Measurements from ENCODE around the gene SLC25A10. TPM values are rescaled to one million over a fixed set of nuclear protein-coding genes. Genes with fewer than 3 reads are reported as not detected.

The SLC25A10 gene
- polyA plus RNA-seq, 3 donors = 1.8 to 2.3 (median 1.9) TPM

DNA sequence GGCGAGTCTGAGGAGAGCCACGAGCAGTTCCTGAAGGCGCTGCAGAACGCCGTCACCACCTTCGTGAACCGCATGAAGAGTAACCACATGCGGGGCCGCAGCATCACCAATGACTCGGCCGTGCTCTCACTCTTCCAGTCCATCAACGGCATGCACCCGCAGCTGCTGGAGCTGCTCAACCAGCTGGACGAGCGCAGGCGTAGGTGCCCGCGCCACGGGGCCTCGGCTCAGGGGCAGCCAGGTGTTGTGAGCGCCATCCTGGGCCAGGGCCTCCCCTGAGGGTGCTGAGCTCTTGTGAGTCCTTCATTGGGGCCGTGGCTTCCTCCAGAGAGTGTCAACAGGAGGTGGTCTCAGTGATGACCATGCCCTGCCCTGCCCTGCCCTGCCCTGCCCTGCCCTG lies 16.3 kb upstream of the SLC25A10 start:
- intact Hi-C loops (cut with micrococcal nuclease) = no loop called here
- Histone ChIP-seq H4K20me1 (ENCODE audit: insufficient read depth, low read length) (peaks cover 93% of the 10 kb centered on the region), H3K4me2 (replicated peaks; ENCODE audit: extremely low read depth, low read length, poor library complexity, severe bottlenecking) (no peak overlapping the region), H3K36me3 (replicated peaks in 1 of 2; ENCODE audit: control insufficient read depth in 1 of 2, insufficient read depth in 2 of 2, low read length in 2 of 2) (peaks cover 87 to 98% of the 10 kb centered on the region in 2 donors), H3K27ac (ENCODE audit: low read depth in 1 of 2, low read length in 2 of 2) (no peak overlapping the region), H3K9me3 (replicated peaks in 1 of 2; ENCODE audit: control insufficient read depth in 1 of 2, insufficient read depth in 1 of 2, low read length in 2 of 2) (no peaks in the 10 kb centered on the region), H3K4me3 (replicated peaks in 1 of 3; ENCODE audit: low read depth in 2 of 3, low read length in 3 of 3) (no peak overlapping the region), H3K79me2 (ENCODE audit: insufficient read depth, low read length) (peaks cover 42% of the 10 kb centered on the region), H2AFZ (ENCODE audit: insufficient read depth, low read depth, low read length, poor library complexity, severe bottlenecking) (no peak overlapping the region), H3K9ac (ENCODE audit: insufficient read depth, low read length, poor library complexity, severe bottlenecking) (no peak overlapping the region), H3K4me1 (ENCODE audit: control insufficient read depth in 1 of 2, insufficient read depth in 2 of 2, low read length in 2 of 2) (no peaks in the 10 kb centered on the region), H3K27me3 (ENCODE audit: control insufficient read depth in 2 of 2, insufficient read depth in 2 of 2, low read length in 2 of 2) (no peaks in the 10 kb centered on the region)
- Mint-ChIP-seq H3K9me3 (peaks cover 0 to 2% (median 0%) of the 10 kb centered on the region in 7 donors), H3K36me3 (peaks cover 58 to 99% of the 10 kb centered on the region in 2 donors), H3K27me3 (ENCODE audit: low read depth in 3 of 3) (peaks cover 0 to 1% (median 0%) of the 10 kb centered on the region in 3 donors), H3K4me3 (no peak overlapping the region), H3K27ac (no peak overlapping the region), H3K4me1 (peaks cover under 1% of the 10 kb centered on the region)
- DNase-seq = no peak
- TF ChIP-seq, protein P1, sequence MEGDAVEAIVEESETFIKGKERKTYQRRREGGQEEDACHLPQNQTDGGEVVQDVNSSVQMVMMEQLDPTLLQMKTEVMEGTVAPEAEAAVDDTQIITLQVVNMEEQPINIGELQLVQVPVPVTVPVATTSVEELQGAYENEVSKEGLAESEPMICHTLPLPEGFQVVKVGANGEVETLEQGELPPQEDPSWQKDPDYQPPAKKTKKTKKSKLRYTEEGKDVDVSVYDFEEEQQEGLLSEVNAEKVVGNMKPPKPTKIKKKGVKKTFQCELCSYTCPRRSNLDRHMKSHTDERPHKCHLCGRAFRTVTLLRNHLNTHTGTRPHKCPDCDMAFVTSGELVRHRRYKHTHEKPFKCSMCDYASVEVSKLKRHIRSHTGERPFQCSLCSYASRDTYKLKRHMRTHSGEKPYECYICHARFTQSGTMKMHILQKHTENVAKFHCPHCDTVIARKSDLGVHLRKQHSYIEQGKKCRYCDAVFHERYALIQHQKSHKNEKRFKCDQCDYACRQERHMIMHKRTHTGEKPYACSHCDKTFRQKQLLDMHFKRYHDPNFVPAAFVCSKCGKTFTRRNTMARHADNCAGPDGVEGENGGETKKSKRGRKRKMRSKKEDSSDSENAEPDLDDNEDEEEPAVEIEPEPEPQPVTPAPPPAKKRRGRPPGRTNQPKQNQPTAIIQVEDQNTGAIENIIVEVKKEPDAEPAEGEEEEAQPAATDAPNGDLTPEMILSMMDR (IDR thresholded peaks at IDR 0.05) = no peak
- WGBS (ENCODE audit: insufficient coverage) = 96% methylated on average over 21 of the region's 22 CpGs

DNA sequence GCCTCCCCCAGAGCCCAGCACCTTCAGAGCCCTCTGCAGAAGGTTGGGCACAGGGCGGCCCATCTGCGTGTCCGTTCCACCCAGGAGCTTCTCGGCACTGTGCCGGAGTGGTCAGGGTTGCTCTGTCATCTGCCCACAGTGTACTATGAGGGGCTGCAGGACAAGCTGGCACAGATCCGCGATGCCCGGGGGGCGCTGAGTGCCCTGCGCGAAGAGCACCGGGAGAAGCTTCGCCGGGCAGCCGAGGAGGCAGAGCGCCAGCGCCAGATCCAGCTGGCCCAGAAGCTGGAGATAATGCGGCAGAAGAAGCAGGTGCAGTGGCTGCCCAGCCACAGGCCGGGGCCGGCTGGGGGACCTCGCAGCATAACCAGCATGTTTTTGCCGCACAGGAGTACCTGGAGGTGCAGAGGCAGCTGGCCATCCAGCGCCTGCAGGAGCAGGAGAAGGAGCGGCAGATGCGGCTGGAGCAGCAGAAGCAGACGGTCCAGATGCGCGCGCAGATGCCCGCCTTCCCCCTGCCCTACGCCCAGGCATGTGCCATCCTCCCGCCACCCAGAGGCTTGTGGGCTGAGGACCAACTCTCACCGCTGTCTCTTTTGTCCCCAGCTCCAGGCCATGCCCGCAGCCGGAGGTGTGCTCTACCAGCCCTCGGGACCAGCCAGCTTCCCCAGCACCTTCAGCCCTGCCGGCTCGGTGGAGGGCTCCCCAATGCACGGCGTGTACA lies 15.7 kb upstream of the SLC25A10 start:
- Histone ChIP-seq H3K27ac (ENCODE audit: low read depth in 1 of 2, low read length in 2 of 2) (no peak overlapping the region), H3K9me3 (replicated peaks in 1 of 2; ENCODE audit: control insufficient read depth in 1 of 2, insufficient read depth in 1 of 2, low read length in 2 of 2) (no peaks in the 10 kb centered on the region), H4K20me1 (ENCODE audit: insufficient read depth, low read length) (peaks cover 93% of the 10 kb centered on the region), H3K36me3 (replicated peaks in 1 of 2; ENCODE audit: control insufficient read depth in 1 of 2, insufficient read depth in 2 of 2, low read length in 2 of 2) (peaks cover 87 to 98% of the 10 kb centered on the region in 2 donors), H3K9ac (ENCODE audit: insufficient read depth, low read length, poor library complexity, severe bottlenecking) (no peak overlapping the region), H3K27me3 (ENCODE audit: control insufficient read depth in 2 of 2, insufficient read depth in 2 of 2, low read length in 2 of 2) (no peaks in the 10 kb centered on the region), H2AFZ (ENCODE audit: insufficient read depth, low read depth, low read length, poor library complexity, severe bottlenecking) (no peak overlapping the region), H3K79me2 (ENCODE audit: insufficient read depth, low read length) (peaks cover 48% of the 10 kb centered on the region), H3K4me3 (replicated peaks in 1 of 3; ENCODE audit: low read depth in 2 of 3, low read length in 3 of 3) (no peak overlapping the region), H3K4me1 (ENCODE audit: control insufficient read depth in 1 of 2, insufficient read depth in 2 of 2, low read length in 2 of 2) (peaks cover 0 to 2% of the 10 kb centered on the region in 2 donors), H3K4me2 (replicated peaks; ENCODE audit: extremely low read depth, low read length, poor library complexity, severe bottlenecking) (no peak overlapping the region)
- intact Hi-C loops (cut with micrococcal nuclease) = no loop called here
- peaks cover 0 to 1% (median 0%) of the 10 kb centered on the region in 3 donors for H3K27me3 Mint-ChIP-seq (ENCODE audit: low read depth in 3 of 3)
- peaks cover 0 to 2% (median 0%) of the 10 kb centered on the region in 7 donors for H3K9me3 Mint-ChIP-seq
- no peak overlapping the region for H3K4me3 Mint-ChIP-seq
- H3K4me1 Mint-ChIP-seq = peaks cover 4% of the 10 kb centered on the region
- WGBS (ENCODE audit: insufficient coverage) = 97% methylated on average over 40 of the region's 40 CpGs
- peaks cover 56 to 97% of the 10 kb centered on the region in 2 donors for H3K36me3 Mint-ChIP-seq
- DNase-seq = no peak
- no peak overlapping the region for H3K27ac Mint-ChIP-seq
- TF ChIP-seq, protein P1 (IDR thresholded peaks at IDR 0.05) = no peak

All from CD14-positive monocyte (primary cell).